Stimulated activated CD4-positive, alpha-beta T cell treated with anti-CD3 and anti-CD28 coated beads, Interleukin-4, amount 100 ng/mL, for 4 hours (primary cell): ENCODE data around the gene MUSTN1.

Experiments used
- DNase-seq, 2 experiments: peaks; one replicate each; pipeline ENCODE4 v3.0.0-alpha.2; 2020

MUSTN1 gene

GRCh38 chr3:52834871-52835501 lies at the start of gene MUSTN1:
MUSTN1 (minus strand) TSS chr3:52835019; CDS start chr3:52834948, 71 bp downstream.
- no peak for DNase-seq

GRCh38 chr3:52882377-52882776 lies 47.6 kb upstream of the MUSTN1 start:
- no peak for DNase-seq

GRCh38 chr3:52881871-52882270 lies 47.1 kb upstream of the MUSTN1 start:
- DNase-seq, result no peak

GRCh38 chr3:52880474-52880873 lies 45.7 kb upstream of the MUSTN1 start:
- no peak for DNase-seq

GRCh38 chr3:52880047-52880446 lies 45.2 kb upstream of the MUSTN1 start:
- DNase-seq, result no peak

- DNase-seq, result no peak
Measured at GRCh38 chr3:52879581-52879980, 44.8 kb upstream of the MUSTN1 start.

- DNase-seq, result no peak
Measured at GRCh38 chr3:52879090-52879489, 44.3 kb upstream of the MUSTN1 start.

GRCh38 chr3:52877085-52877484 lies 42.3 kb upstream of the MUSTN1 start:
- no peak for DNase-seq

GRCh38 chr3:52874864-52875587 lies 40.2 kb upstream of the MUSTN1 start:
- no peak for DNase-seq

GRCh38 chr3:52874160-52874701 lies 39.4 kb upstream of the MUSTN1 start:
- no peak for DNase-seq

GRCh38 chr3:52873433-52874159 lies 38.8 kb upstream of the MUSTN1 start:
- no peak for DNase-seq

GRCh38 chr3:52872245-52872644 lies 37.4 kb upstream of the MUSTN1 start:
- DNase-seq, result no peak

- no peak for DNase-seq
Measured at GRCh38 chr3:52871761-52872160, 36.9 kb upstream of the MUSTN1 start.

GRCh38 chr3:52870471-52870870 lies 35.7 kb upstream of the MUSTN1 start:
- DNase-seq, result no peak

- no peak for DNase-seq
Measured at GRCh38 chr3:52866427-52866826, 31.6 kb upstream of the MUSTN1 start.

GRCh38 chr3:52865994-52866393 lies 31.2 kb upstream of the MUSTN1 start:
- no peak for DNase-seq

GRCh38 chr3:52860424-52860768 lies 25.6 kb upstream of the MUSTN1 start:
- DNase-seq, result no peak

GRCh38 chr3:52859686-52860423 lies 25.0 kb upstream of the MUSTN1 start:
- DNase-seq, result no peak

GRCh38 chr3:52857864-52858263 lies 23.0 kb upstream of the MUSTN1 start:
- no peak for DNase-seq

GRCh38 chr3:52857133-52857532 lies 22.3 kb upstream of the MUSTN1 start:
- no peak for DNase-seq

- DNase-seq, result no peak
Measured at GRCh38 chr3:52856666-52857065, 21.8 kb upstream of the MUSTN1 start.

- no peak for DNase-seq
Measured at GRCh38 chr3:52854013-52854412, 19.2 kb upstream of the MUSTN1 start.

GRCh38 chr3:52852419-52852818 lies 17.6 kb upstream of the MUSTN1 start:
- DNase-seq, result no peak
